PC-3 (cell line): ENCODE data around the gene ZNF343.

ENCODE experiments used
- EZH2 ChIP-seq: fragments of 300-600 bp; sonication (generic); IDR thresholded peaks from one replicate; pipeline ENCODE4 v1.6.1; 2017; ENCODE audit warnings: antibody characterized with exemption, mild to moderate bottlenecking, low read length; ENCODE audit not compliant: unreplicated experiment
- EZH2phosphoT487 ChIP-seq: fragments of 300-600 bp; sonication (generic); IDR thresholded peaks from 2 replicates; pipeline ENCODE4 v1.6.1; 2018; ENCODE audit warnings: mild to moderate bottlenecking, antibody characterized with exemption, low read length, borderline replicate concordance
- TF ChIP-seq, protein P1 (sequence below): fragments of 300-600 bp; sonication (generic); conservative IDR thresholded peaks from 2 replicates; pipeline ENCODE4 v1.5.1; 2017; ENCODE audit warnings: antibody characterized with exemption, low read depth, mild to moderate bottlenecking, low read length

DNA sequence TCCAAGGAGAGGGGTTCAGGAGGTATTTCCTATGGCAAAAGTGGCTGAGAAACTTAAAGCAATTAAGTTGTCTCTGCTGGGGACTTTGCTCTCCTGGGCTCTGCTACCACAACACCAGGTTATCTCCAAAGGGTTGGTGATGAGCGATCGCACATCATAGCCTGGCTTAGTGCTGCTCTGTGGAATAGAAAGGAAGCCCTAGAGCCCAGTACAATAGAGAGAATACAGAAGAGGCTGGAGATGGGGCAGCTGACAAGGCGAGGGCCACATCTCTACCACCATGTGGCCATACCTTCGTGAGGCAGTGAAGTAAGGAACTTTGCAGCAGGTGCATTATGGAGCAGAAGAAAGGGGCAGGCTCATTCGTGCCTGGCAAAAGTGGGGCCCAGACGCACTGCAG is 19.0 kb upstream of the ZNF343 start:
- TF ChIP-seq, protein P1, sequence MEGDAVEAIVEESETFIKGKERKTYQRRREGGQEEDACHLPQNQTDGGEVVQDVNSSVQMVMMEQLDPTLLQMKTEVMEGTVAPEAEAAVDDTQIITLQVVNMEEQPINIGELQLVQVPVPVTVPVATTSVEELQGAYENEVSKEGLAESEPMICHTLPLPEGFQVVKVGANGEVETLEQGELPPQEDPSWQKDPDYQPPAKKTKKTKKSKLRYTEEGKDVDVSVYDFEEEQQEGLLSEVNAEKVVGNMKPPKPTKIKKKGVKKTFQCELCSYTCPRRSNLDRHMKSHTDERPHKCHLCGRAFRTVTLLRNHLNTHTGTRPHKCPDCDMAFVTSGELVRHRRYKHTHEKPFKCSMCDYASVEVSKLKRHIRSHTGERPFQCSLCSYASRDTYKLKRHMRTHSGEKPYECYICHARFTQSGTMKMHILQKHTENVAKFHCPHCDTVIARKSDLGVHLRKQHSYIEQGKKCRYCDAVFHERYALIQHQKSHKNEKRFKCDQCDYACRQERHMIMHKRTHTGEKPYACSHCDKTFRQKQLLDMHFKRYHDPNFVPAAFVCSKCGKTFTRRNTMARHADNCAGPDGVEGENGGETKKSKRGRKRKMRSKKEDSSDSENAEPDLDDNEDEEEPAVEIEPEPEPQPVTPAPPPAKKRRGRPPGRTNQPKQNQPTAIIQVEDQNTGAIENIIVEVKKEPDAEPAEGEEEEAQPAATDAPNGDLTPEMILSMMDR = no peak
- no peak for TF ChIP-seq EZH2phosphoT487
- TF ChIP-seq EZH2 = no peak
